ENCODE results near the gene ILRUN.

- TF ChIP-seq CTCF (IDR thresholded peaks at IDR 0.05; ENCODE audit: low read depth, low read length, poor library complexity, severe bottlenecking) (no peak), EZH2phosphoT487 (IDR thresholded peaks at IDR 0.05; ENCODE audit: borderline replicate concordance, low read length) (no peak)
Measured at GRCh38 chr6:34705241-34705640, 8.7 kb upstream of the ILRUN start.
